K562 (cell line): Measurements from ENCODE around the gene AIF1L. TPM values are rescaled to one million over a fixed set of nuclear protein-coding genes. Genes with fewer than 3 reads are reported as not detected.

Experiments used
- ETS2 ChIP-seq: IDR thresholded peaks from 2 replicates; pipeline ENCODE4 v1.6.1; 2016; ENCODE audit warnings: borderline replicate concordance, missing genetic modification characterization, mild to moderate bottlenecking, moderate library complexity, missing compliant biosample characterization; ENCODE audit not compliant: poor library complexity, severe bottlenecking
- MECOM ChIP-seq: fragments of 250-450 bp; sonication (Bioruptor Pico); IDR thresholded peaks from 2 replicates; pipeline ENCODE4 v1.8.0; 2022; ENCODE audit warnings: inconsistent platforms
- POLR2AphosphoS2 ChIP-seq: IDR thresholded peaks from 2 replicates; pipeline ENCODE4 v1.6.1; 2012; ENCODE audit warnings: low read length, improper control_type of control experiment
- POLR3G ChIP-seq: IDR thresholded peaks from 2 replicates; pipeline ENCODE4 v1.6.1; 2011; ENCODE audit not compliant: insufficient read length, insufficient replicate concordance; ENCODE audit errors: extremely low read depth
- SMAD4 ChIP-seq: fragments of 250-450 bp; sonication (Bioruptor Pico); conservative IDR thresholded peaks from 2 replicates; pipeline ENCODE4 v1.8.0; 2021; ENCODE audit warnings: inconsistent platforms, mild to moderate bottlenecking, moderate library complexity
- ZNF146 ChIP-seq: IDR thresholded peaks from one replicate; pipeline ENCODE4 v1.6.1; 2018; ENCODE audit warnings: missing compliant biosample characterization; ENCODE audit not compliant: unreplicated experiment
- ZNF511 ChIP-seq: sonication (generic); formaldehyde crosslinking; IDR thresholded peaks from 2 replicates; pipeline ENCODE4 v1.8.0; 2022; ENCODE audit warnings: mild to moderate bottlenecking, missing genetic modification reagents
- polyA plus RNA-seq, 8 experiments: library from polyadenylated mRNA; depleted of rRNA in 4 of 8; stranded (reverse) in 5 of 8; unstranded in 3 of 8; fragments of >200 nt; fragmentation: Nextera tagmentation in 2 of 8; fragmentation: Illumina TruSeq in 1 of 8; extraction: Ambion mirVana in 2 of 8; extraction: Trizol in 1 of 8; gene quantifications; 2 replicates each; pipeline versions ENCODE4 v1.2.1 to v1.2.3, GENCODE V29; 2011 to 2014; ENCODE audit warnings: inconsistent platforms in 1 of 8, missing spikeins in 1 of 8
- total RNA-seq, 7 experiments: library from RNA; depleted of rRNA in 6 of 7; stranded (reverse); fragments of >200 nt in 6 of 7; fragmentation: Illumina TruSeq in 2 of 7; extraction: Trizol in 2 of 7; gene quantifications; 2 replicates each; pipeline versions ENCODE4 v1.2.1 to v1.2.3, GENCODE V29; 2011 to 2021; ENCODE audit warnings: low replicate concordance in 1 of 7
- TF ChIP-seq, protein P1 (sequence below), 2 experiments: fragments of 450-650 bp; IDR thresholded peaks; 2 replicates each; pipeline ENCODE4 v1.6.1; 2016; ENCODE audit warnings: mild to moderate bottlenecking in 2 of 2, borderline replicate concordance in 1 of 2, low read depth in 1 of 2, moderate library complexity in 1 of 2

The AIF1L gene
- total and polyA plus RNA-seq, 9 of the 15 experiments (the other 6 are each of a cell fraction or from before 2014, with no cell fraction given): 0.34 to 9.1 (median 1.3) TPM

DNA sequence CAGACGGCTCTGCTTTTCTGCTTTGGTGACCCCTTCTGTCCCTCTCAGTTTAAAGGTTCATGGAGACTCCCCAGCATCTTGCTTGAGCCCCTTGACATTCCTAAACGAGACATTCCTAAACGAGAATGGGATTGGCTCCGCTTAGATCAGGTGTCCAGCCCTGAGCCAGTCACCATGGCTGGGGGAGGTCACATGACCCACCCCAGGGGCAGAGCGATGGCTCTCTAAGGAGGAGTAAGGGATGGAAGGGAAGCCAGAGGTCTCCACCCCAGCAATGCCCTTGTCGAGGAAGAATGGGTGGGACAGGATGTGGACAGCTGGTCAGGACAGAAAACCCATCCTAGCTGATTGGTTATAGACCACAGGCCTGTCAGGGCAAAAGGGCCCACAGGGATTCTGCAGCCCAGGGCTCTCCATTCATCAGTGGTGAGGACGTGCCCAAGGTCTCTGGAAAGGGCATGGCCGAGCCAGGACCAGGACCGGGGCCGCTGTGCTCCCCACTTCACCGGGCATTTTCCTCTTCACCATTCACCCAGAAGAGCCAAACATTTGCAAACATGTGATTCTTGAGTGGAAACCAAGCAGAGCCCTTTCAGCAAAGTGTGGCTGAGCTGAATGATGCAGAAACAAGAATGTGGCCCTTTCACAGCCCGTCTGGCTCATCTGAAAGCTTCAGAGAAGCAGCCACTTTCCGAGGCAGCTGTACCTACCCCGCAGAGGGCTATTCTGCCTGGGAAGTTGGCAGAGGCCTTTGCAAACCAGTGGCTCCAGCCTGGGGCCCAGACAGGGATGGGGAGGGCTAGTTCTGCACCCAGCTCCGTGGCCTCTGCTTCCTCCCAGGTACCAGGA, 19.8 kb upstream of the AIF1L start (continued):
- TF ChIP-seq, protein P1, sequence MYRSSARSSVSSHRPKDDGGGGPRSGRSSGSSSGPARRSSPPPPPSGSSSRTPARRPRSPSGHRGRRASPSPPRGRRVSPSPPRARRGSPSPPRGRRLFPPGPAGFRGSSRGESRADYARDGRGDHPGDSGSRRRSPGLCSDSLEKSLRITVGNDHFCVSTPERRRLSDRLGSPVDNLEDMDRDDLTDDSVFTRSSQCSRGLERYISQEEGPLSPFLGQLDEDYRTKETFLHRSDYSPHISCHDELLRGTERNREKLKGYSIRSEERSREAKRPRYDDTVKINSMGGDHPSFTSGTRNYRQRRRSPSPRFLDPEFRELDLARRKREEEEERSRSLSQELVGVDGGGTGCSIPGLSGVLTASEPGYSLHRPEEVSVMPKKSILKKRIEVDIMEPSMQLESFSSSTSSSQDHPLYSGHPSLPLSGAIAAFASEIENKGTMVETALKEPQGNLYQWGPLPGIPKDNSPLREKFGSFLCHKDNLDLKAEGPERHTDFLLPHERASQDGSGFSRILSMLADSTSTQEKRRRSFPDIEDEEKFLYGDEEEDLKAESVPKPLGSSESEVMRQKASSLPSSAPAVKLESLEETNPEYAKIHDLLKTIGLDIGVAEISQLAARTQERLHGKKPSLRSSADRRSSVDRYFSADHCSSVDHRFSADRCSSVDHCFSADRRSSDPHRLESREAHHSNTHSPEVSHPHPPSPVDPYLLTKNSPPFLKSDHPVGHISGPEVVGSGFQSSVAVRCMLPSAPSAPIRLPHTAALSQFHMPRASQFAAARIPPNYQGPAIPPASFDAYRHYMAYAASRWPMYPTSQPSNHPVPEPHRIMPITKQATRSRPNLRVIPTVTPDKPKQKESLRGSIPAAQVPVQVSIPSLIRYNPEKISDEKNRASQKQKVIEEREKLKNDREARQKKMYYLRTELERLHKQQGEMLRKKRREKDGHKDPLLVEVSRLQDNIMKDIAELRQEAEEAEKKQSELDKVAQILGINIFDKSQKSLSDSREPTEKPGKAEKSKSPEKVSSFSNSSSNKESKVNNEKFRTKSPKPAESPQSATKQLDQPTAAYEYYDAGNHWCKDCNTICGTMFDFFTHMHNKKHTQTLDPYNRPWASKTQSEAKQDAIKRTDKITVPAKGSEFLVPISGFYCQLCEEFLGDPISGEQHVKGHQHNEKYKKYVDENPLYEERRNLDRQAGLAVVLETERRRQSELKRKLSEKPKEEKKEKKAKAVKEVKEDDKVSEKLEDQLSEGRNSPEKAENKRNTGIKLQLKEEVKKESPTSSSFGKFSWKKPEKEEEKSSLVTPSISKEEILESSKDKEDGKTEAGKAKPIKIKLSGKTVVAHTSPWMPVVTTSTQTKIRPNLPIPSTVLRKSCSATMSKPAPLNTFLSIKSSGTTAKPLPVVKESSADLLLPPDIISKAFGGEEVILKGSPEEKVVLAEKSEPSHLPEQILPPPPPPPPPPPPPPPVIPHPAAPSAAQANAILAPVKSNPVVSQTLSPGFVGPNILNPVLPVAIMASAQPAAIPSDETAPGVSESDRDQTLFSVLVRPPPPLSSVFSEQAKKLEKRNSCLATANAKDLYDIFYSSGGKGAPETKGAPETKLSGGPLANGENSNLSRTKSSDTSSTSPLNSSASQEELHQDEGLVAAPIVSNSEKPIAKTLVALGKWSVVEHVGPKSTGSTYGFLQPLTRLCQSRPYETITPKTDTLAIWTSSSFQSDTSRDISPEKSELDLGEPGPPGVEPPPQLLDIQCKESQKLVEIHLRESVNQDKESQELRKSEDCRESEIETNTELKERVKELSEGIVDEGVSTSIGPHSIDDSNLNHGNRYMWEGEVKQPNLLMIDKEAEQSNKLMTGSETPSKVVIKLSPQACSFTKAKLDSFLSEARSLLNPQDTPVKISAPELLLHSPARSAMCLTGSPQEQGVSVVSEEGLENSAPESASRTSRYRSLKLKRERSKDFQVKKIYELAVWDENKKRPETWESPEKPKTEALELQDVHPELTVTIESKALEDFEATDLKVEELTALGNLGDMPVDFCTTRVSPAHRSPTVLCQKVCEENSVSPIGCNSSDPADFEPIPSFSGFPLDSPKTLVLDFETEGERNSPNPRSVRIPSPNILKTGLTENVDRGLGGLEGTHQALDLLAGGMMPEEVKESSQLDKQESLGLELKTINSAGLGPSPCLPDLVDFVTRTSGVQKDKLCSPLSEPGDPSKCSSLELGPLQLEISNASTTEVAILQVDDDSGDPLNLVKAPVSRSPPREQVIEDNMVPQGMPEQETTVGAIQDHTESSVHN (IDR thresholded peaks at IDR 0.05; ENCODE audit: borderline replicate concordance in 1 of 2, low read depth in 1 of 2): no peak
- TF ChIP-seq POLR2AphosphoS2: no peak
- no peak for TF ChIP-seq SMAD4
- no peak for TF ChIP-seq ZNF511
- TF ChIP-seq MECOM (CRISPR knock-in tag): no peak
- TF ChIP-seq ETS2 (tag): no peak
- TF ChIP-seq POLR3G: no peak
- no peak for TF ChIP-seq ZNF146
